Left renal pelvis (tissue), 4 donors: Measurements from ENCODE around the gene OTC. TPM values are rescaled to one million over a fixed set of nuclear protein-coding genes. Genes with fewer than 3 reads are reported as not detected.

Experiments
- DNase-seq, 4 donors: peaks; one replicate each; pipeline ENCODE4 v3.0.0-alpha.2; 2013; ENCODE audit warnings: low read depth in 4 of 4, low spot score in 3 of 4
- polyA plus RNA-seq, 4 donors: library from polyadenylated mRNA; unstranded; fragments of 120-200 nt; gene quantifications; one replicate each; pipeline ENCODE4 v1.2.1, GENCODE V29; 2013; ENCODE audit not compliant: insufficient read length in 4 of 4

The OTC gene
- polyA plus RNA-seq, 4 donors = 0.10 to 0.50 (median 0.24) TPM; not detected in 1

DNA sequence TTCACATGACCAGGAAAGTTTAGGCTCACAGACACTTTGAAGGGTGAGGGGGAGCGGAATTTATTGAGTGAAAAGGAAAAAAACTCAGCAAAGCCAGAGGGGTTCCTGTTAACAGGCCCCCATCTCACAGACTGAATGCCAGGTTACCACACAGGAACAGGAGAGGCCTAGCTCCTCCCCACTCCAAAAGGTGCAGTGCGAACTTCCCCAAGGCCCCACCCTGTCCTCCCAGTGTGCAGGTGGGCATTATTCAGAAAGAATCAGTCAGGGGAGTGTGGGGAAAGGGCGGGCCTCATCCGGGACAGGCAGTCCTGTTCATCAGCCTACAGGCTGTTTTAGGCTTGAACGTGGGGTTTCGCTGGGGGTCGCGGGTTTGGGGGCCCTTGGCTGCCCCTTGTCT, 4.0 kb downstream of the OTC start:
- no peak for DNase-seq

DNA sequence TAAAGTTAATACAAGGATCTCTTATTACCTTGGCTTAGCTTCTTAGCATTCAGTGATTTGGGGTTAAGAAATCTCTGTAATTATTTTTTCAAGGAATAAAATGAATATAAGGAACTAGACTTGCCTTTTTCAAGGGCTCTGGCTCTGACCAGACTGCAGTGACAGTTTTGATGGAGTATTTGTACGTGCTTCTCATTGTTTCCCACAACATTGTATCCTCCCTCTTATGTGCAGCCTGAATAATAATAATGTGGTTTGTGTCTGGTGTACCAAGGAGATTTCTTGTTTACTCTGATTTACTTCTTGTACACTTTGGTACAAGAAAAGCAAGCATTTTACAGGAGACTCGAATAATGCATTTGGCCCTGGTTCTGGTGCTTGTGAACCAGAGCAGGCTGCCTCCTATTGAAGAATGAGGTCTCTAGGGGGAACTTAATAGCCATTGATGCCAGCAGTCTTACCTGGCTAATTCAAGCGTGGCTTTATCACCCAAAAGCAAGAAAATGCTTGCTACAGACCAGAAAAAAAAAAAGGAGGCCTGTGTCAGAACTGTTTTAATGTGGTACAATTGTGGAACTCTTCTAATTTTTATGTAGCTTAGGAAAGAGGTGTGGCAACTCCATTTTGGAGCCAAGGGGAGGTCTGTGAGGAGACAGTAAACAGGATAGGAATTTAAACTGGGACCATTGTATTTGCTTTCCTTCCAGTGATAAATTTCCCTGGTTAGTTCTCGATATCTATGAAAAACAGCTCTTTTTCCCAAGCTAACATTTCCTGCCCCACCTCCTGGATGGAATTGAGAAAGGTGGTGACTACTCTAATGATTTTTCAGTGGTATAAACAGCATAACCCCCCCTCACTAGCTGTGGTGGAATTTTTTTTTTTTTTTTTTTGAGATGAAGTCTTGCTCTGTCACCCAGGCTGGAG, 5.6 kb downstream of the OTC start:
- no peak for DNase-seq

DNA sequence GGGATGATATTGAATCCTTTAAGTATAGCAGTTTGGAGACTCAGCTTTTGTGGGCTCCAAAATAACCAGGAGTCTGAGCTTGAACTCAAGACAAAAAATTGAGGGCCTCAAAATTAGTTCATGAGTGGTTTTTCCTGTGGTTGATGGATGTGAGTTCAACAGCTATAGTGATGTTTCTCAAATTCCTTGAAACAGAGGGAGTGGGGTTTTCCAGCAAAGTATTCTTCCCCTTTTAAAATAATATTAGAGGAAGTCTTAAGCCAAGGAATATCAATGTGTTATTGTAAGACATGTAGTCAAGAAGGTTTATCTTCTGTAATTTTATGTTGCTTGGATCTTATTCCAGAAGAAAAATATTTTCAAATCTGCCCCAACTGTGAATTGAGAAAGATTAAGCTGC, 10.6 kb downstream of the OTC start:
- no peak for DNase-seq

DNA sequence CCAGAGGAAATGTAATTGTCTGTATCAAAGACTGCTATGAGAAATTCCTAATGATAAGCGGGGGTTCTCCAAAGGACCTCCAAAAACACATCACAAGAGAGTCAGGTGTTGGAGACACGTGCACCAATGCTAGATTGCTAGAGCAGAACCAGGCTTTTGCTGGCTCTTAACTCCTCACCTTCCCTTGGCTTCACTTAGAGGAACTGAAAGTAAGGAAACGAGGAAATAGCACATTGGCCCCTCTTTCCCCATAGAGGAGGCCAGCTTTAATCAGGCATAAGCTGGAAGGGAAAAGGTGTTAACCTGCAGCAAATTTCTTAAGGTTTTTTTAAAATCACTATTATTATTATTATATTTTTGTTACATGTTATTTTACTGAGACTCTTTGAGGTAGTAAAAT, 13.6 kb downstream of the OTC start:
- no peak for DNase-seq

DNA sequence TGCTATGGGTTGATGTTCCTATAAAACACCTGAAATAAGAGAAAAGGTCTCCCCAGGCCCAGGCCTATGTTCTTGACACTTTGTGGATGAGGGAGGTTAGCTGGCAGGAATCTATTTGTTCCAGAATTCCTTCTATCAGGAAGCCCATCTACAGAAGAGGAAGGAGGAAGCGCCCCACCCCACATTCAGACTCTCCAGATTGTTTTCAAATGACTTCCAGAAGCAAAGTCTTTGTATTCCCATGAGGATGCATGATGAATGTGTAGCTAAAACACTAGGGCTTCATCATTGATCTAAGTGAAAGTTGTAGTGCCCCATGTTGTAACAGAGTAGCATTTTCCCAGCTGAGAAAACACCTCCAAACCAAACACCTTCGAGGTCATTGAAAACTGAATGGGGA, 16.4 kb downstream of the OTC start:
- DNase-seq = no peak

DNA sequence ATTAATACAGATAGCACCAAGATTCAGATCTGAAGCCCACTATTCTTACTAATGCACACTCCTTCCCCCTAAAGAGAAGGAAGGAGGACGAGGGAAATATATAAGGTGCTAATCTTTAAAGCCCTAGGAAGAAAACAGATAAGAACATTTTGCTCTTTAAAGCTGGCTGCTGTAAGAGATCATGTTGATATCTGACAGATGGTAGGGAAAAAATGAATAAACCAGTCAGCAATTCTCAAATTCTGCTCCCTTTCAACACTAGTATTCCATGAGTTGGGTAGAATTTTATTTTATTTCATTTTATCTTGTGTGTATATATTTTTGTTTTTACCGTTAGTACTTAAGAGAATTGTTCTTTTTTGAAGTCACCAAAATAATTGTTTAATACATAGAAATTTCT, 19.2 kb downstream of the OTC start:
- no peak for DNase-seq

DNA sequence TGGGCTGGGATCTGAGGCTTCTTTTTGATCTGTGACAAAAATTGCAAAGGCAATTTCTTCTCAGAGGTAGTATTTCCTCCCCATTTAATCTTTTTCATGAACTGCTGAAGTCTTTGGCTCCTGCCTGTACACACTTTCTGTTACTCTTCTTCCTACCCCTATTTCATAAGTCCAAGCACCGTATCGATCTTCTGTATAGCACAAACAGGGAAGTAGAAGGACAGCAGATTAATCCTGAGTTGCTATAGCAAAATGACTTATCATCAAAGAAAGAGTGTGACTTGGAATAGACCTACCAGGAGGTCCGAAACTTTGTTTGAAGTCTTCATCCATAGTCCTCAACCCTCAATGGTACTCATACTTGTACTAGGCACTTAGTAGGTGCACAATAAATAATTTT, 22.0 kb downstream of the OTC start:
- no peak for DNase-seq

DNA sequence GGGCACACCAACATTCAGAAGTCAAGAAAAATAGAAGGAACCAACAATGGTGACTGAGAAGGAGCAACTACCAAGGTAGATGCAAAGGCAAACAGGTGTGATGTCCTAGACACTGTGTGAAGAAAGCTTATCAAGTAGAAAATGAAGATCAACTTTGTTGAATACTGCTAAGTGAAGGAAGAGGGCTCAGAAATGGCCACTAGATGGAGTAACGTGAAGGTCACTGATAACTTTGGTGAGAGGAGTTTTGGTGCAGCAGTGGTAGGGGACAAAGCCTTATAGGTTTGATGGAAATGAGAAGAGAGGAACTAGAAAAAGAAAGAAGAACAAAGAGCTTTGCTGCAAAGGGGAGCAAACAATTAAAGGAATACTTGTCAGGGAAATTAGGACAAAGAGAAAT, 23.5 kb downstream of the OTC start:
- no peak for DNase-seq

DNA sequence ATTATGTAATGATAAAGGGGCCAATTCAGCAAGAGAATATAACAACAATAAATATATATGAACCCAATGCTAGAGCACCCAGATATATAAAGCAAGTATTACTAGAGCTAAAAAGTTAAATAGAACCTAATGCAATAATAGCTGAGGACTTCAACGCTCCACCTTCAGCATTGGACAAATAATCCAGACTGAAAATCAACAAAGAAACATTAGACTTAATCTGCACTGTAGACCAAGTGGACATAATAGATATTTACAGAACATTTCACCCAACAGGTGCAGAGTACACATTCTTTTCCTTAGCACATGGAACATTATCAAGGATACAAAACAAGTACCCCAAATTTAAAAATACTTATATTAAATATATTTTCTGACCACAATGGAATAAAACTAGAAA, 24.3 kb downstream of the OTC start:
- DNase-seq = no peak

DNA sequence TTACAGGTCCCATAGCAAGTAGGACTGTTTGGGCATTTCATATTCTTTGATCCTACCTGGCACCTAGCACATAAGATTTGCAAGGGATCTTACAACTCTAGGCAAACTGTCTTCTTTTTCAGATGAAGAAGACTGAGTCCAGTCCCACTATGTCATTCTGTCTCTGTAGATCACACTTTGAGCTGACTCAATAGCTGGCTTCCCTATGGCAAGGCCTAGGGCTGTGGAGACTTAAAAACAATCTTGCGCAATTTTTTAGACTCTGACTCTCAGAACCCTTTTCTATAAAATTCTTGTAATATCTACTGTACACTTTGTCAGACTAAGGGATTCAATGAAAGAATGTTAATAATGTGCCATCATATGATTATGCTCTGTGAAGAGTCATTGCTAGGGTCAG, 26.7 kb downstream of the OTC start:
- DNase-seq = no peak

DNA sequence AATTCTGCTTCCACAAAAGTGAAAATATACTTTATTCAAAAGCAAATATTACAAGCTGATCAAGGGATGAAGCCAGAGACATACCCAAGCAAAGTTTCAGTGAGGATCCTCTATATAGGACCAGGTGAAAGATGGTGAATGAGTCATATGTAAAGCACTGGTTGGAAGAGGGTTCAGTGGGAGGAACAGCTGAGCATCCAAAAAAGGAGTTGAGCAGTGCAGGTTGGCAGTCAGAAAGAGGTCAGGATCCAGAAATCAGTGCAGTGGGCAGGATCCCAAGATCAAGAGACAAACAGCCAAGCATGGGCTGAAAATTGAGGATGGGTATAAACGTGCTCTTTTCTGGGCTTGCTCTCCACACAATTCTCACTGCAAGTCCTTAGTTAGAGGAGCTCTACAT, 30.3 kb downstream of the OTC start:
- DNase-seq = no peak

DNA sequence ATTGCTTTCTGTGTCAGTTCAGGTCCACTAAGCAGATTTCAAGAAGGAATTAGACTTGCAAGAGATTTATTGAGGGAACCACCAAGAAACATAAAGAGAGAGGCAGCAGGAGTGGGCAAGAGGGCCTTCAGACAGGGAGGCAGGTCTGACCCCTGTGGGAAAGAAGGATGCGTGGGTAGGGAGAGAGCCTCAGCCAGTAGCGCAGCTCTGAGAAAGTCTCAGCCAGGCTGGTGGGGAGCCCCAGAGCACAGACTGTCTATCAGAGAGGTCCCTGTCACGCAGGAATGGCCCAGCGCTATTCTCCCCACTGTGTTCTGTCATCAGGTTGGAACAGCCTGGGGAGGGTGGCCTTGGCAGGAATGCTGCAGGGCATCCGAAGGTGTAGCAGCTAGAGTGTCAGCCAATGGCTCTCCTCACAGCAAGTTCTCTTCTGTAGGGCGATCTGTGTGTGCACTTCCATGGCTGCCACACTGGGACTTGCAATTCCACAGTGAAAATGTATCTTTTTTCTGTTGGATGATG, 48.0 kb downstream of the OTC start:
- no peak for DNase-seq

DNA sequence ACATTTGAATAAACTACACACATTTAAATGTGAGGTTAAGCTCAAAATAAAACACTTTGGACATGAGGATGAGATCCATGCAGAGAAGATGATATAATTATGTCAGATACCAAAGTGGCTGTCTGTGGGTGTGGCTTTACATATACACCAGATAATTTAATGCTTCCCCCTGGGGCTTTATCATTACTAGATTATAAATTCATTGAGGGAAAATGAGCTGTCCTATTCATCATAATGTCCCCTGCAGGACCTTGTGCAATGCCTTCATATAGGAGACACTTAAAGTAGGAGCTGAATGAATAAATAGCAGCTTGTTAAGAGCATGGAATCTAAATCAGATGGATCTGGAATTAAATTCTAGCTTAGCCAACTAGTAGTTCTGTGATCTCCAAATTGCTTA, 49.7 kb downstream of the OTC start:
- DNase-seq = no peak

DNA sequence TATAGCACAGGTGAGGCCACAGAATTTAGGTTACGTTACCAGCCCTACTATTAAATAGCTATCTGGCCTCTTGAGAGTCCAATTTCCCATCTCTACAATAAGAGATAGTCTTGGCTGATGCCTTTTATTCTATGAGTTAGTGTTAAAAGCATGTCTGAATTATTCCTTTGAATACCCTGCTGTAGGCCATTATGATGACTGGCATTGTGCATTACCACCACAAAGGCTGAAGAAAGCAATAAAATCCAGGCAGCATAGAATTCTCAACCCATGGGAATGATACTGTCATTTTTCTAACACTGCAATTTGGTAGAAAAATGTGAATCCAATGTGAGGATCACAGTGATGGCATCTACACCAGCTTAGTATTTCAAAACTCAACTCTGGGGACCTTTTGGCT, 51.4 kb downstream of the OTC start:
- no peak for DNase-seq

DNA sequence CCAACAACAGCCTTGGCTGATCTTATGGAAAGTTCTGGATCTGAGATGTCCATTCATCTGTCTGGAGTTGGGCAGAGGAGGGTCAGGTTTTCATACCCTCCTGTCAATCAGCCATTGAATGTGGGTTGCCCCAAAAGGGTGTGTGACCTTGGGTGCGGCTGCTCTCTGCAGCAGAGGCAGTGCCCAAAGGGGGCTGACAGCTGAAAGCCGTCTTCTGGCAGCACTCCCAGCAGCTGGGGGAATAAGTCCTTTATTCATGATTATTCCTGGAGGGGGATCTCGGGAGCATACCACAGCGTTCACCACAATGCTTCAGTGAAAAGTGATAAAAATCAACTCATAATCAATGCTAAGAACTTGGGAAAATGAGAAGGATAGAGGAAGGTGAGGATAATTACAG, 54.7 kb downstream of the OTC start:
- no peak for DNase-seq

DNA sequence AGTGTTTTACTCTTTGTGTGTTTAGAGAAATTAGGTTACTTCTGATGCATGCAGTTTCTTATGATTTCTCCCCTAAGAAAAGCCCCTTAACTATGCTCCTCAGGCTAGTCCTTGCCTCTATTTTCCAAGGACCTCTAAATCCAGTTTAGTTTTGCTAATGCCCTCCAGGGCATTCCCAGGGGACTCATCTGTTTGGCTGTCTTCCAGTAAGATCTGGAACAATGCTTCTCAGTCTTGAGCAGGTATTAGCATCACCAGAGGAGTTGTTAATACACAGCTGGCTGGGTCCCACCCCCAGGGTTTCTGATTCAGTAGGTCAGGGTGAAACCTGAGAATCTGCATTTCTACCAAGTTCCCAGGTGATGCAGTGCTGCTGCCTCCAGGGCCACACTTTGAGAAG, 56.9 kb downstream of the OTC start:
- DNase-seq = no peak

DNA sequence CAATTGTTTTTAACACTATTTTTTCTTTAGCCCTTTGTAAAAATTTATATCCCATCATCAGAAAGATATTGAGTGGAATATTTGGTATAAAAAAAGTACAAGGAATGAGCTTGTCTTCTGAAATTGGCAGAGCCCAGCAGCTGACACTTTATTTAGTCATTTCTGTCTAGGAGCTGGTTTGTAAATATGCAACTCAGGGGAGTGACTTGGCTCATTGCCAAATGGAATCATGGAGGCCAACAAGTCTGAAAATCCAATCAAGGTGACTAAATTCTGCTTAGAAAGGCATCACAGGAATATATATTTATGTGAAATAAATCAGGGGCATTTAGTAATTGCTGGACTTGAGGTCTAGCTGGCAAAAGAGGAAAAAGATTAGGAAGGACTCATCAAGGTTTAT, 74.4 kb downstream of the OTC start:
- DNase-seq = no peak

DNA sequence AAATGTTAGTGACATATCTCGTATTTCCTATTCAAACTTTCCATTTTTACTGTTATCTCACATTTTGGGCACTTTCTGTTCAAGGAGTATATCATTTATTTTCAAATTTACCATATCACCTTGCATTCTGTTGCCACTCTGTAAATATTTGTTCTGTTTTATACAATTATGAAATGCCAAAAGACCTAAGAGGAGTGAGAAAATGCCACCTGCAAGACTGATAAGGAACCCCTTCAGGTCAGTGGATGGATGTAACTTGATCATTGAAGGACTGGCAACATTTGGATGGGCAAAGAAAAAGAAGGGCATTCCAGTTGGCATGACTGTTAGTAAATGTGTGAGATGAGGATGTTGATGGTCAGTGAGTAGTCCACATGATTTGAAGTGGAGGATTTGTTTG, 79.1 kb downstream of the OTC start:
- no peak for DNase-seq

DNA sequence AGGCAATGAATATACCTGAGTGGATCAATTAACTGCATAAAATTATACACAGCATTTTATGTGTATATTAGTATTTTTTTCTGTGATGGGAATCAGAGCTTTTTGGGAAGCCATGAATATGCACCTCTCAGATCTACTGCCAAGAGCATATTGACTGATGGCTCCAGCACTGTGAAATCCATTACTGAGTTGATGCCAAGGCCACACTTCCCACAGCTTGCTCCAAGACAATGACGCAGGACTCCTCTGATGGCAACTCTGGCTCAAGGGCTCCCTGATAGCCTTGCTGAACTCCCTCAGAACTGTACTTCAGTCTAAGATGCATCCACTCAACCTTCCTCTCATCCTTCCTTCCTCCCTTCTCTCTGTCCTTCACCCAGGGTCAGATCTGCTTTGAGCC, 82.7 kb downstream of the OTC start:
- DNase-seq = no peak

DNA sequence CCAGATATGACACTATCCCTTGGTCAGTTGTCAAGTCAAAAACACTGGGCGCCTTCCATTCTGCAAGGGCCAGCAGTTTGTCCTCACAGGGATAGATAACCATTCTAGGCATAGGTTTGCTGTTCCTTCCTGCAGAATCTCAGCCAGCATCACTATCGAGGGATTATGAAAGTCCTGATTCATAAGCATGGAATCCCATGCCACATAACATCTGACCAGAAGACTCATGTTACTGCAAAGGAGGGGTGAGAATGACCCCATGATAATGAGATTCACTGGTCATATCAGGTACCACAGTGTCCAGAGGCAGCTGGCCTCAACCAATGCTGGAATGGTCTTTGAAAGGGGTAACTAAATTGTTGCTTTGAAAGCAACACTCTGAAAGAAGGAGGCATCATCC, 84.7 kb downstream of the OTC start:
- DNase-seq = no peak

DNA sequence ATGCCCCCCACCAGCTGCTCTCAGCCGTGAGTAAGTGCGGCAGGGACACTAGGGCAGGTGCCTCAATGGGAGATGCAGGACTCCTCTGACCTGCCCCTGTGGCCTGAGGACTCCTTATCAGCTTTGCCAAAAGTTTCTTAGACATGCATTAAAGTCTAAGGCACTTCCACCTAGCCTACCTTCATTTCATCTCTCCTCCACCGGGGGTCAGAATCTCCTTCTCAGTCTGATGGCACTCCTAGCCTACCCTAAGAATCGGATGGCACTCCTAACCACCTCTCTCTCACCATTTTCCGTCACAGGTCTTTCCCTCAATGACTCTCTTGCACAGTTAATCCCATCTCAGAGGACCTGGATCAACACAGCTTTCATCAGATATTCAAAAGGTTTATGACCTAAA, 85.9 kb downstream of the OTC start:
- DNase-seq = no peak

DNA sequence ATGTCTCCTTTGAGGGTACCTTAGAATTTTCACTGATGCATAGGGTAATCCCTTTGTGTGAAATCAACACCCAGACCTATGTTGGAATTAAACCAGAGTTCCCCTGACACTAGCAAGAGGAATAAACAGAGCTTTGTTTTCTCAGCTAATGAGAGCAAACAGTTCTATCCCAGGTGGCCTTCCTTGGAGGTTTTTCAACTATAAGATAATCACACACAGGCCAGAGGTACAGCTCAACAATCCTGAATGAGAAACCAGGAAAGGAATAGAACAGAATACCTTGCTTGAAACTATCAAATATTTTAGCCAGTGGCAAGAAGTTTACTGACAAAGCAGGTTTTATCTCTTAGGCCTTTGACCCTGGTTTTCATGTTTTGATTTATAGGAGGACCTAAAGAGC, 100.2 kb downstream of the OTC start:
- no peak for DNase-seq

DNA sequence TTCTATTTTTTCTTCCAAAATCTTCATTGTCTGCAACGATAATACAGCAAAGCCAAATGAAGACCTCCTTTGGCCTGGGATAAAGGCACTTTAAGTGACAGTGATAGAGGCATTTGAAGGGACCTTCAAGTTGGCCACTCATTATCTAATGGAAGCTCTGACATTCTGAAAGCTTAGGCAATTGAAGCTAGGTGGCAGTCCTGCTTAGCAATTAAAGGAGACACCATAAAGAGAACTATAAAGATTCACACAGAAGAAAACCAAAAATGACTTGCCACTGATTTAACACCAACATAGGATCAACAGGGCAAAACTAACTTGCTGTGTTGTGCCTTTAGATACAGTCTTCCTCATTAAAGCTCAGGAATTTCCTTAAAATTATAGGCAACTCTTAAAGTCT, 105.7 kb downstream of the OTC start:
- DNase-seq = no peak
